ENCODE data around the gene MACROD2.

DNA sequence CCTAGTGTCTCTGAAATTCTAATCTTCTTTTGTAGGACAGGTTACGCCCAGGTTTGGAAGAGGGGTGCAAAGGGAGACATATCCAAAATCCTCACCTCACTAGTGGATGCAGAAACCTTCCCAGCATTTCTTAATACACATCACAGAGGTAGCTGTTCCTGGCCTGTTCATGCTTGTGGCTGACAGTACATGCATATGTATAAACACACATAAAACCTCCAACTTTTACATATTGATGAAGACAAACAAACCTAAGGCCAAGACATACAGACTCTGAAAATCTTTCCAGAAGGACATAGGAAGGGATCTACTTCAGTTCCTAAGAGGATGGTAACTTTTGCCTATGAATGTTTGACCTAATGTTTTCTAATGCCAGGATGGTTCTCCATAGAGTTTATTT lies 1214.2 kb downstream of the MACROD2 start:
- TF ChIP-seq, protein P1, sequence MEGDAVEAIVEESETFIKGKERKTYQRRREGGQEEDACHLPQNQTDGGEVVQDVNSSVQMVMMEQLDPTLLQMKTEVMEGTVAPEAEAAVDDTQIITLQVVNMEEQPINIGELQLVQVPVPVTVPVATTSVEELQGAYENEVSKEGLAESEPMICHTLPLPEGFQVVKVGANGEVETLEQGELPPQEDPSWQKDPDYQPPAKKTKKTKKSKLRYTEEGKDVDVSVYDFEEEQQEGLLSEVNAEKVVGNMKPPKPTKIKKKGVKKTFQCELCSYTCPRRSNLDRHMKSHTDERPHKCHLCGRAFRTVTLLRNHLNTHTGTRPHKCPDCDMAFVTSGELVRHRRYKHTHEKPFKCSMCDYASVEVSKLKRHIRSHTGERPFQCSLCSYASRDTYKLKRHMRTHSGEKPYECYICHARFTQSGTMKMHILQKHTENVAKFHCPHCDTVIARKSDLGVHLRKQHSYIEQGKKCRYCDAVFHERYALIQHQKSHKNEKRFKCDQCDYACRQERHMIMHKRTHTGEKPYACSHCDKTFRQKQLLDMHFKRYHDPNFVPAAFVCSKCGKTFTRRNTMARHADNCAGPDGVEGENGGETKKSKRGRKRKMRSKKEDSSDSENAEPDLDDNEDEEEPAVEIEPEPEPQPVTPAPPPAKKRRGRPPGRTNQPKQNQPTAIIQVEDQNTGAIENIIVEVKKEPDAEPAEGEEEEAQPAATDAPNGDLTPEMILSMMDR (IDR thresholded peaks at IDR 0.05) = no peak
- no peak for TF ChIP-seq POLR2AphosphoS5 (IDR thresholded peaks at IDR 0.05)
- no peak for TF ChIP-seq POLR2A (IDR thresholded peaks at IDR 0.05)
